Measurements from ENCODE around the gene TTN.

DNA sequence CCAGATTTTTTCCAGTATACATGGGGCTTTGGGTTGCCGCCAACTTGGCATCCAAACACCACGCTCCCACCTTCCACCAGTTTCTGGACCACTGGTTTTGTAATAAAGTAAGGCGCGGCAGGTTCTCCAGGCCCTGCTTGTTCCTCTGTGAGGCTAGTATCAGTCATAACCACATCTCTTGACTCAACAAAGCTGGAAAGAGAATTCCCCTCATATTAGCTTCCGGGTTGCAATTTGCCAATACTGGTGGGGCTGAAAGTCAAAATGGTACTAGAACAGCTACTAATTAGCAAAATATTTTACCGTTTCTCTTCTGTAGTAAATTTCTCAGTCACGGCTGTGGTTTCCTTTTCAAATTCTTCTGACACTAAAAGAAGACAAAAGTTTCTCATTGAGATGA lies 25.0 kb downstream of the TTN start:
- TF ChIP-seq, protein P1, sequence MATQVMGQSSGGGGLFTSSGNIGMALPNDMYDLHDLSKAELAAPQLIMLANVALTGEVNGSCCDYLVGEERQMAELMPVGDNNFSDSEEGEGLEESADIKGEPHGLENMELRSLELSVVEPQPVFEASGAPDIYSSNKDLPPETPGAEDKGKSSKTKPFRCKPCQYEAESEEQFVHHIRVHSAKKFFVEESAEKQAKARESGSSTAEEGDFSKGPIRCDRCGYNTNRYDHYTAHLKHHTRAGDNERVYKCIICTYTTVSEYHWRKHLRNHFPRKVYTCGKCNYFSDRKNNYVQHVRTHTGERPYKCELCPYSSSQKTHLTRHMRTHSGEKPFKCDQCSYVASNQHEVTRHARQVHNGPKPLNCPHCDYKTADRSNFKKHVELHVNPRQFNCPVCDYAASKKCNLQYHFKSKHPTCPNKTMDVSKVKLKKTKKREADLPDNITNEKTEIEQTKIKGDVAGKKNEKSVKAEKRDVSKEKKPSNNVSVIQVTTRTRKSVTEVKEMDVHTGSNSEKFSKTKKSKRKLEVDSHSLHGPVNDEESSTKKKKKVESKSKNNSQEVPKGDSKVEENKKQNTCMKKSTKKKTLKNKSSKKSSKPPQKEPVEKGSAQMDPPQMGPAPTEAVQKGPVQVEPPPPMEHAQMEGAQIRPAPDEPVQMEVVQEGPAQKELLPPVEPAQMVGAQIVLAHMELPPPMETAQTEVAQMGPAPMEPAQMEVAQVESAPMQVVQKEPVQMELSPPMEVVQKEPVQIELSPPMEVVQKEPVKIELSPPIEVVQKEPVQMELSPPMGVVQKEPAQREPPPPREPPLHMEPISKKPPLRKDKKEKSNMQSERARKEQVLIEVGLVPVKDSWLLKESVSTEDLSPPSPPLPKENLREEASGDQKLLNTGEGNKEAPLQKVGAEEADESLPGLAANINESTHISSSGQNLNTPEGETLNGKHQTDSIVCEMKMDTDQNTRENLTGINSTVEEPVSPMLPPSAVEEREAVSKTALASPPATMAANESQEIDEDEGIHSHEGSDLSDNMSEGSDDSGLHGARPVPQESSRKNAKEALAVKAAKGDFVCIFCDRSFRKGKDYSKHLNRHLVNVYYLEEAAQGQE (IDR thresholded peaks at IDR 0.05; ENCODE audit: unreplicated experiment) = no peak
- TF ChIP-seq, protein P2, sequence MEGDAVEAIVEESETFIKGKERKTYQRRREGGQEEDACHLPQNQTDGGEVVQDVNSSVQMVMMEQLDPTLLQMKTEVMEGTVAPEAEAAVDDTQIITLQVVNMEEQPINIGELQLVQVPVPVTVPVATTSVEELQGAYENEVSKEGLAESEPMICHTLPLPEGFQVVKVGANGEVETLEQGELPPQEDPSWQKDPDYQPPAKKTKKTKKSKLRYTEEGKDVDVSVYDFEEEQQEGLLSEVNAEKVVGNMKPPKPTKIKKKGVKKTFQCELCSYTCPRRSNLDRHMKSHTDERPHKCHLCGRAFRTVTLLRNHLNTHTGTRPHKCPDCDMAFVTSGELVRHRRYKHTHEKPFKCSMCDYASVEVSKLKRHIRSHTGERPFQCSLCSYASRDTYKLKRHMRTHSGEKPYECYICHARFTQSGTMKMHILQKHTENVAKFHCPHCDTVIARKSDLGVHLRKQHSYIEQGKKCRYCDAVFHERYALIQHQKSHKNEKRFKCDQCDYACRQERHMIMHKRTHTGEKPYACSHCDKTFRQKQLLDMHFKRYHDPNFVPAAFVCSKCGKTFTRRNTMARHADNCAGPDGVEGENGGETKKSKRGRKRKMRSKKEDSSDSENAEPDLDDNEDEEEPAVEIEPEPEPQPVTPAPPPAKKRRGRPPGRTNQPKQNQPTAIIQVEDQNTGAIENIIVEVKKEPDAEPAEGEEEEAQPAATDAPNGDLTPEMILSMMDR (conservative IDR thresholded peaks at IDR 0.05; ENCODE audit: low read depth in 2 of 2) = no peak
